GM10266 (cell line): ENCODE measurements around the gene FLOT2.
A peak's percentile ranks its signal among the peaks of the same experiment; 100 is the strongest.

Experiments
- DNase-seq: peaks from one replicate; pipeline ENCODE4 v3.0.0; 2012; ENCODE audit errors: extremely low spot score
- TF ChIP-seq, protein P1 (sequence below): IDR thresholded peaks from 2 replicates; pipeline ENCODE4 v1.5.1; 2012; ENCODE audit warnings: mild to moderate bottlenecking, low read depth; ENCODE audit not compliant: control insufficient read depth, insufficient read depth; ENCODE audit errors: missing control alignments

Gene FLOT2

GRCh38 chr17:28883967-28884702, 13.4 kb downstream of the FLOT2 start:
- no peak for DNase-seq
- TF ChIP-seq, protein P1, sequence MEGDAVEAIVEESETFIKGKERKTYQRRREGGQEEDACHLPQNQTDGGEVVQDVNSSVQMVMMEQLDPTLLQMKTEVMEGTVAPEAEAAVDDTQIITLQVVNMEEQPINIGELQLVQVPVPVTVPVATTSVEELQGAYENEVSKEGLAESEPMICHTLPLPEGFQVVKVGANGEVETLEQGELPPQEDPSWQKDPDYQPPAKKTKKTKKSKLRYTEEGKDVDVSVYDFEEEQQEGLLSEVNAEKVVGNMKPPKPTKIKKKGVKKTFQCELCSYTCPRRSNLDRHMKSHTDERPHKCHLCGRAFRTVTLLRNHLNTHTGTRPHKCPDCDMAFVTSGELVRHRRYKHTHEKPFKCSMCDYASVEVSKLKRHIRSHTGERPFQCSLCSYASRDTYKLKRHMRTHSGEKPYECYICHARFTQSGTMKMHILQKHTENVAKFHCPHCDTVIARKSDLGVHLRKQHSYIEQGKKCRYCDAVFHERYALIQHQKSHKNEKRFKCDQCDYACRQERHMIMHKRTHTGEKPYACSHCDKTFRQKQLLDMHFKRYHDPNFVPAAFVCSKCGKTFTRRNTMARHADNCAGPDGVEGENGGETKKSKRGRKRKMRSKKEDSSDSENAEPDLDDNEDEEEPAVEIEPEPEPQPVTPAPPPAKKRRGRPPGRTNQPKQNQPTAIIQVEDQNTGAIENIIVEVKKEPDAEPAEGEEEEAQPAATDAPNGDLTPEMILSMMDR, result no peak

DNA sequence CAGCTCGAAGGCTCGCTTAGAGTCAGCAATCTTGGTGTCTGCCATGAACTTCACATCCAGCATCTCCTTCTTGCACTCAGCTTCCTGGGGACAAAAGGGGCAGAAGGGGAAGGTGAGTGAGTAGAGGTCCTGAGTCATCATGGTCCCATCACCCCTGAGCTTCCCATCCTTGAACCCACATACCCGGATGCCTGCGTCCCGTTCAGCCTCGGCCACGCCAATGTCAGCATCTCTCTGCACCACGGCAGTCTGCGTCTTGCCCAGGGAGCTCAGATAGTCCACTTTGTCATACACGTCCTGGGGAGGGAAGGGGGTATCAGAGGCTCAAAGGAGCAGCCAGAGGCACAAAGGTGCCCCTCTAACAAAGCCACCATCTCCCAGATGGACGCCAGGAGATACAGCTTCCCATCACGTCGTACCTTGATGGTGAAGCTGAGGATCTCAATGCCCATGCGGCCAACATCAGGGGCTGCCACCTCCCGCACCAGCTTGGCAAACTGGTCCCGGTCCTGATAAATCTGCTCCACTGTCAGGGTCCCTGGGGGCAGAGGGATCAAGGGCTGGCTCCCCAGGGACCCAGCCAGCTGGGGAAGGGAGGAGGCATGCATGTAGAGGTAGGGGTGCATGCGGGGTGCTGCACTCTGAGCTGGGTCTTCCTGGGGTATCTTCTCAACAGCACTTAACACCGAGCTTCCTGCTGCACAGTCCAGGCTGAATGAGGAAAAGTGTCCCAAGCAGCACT, 15.2 kb downstream of the FLOT2 start:
- TF ChIP-seq, protein P1, result no peak
- DNase-seq, result no peak

- TF ChIP-seq, protein P1, result no peak
- no peak for DNase-seq
These were observed 15.9 kb downstream of the FLOT2 start for GRCh38 chr17:28881533-28882056.

- TF ChIP-seq, protein P1, result no peak
- DNase-seq, result no peak
These were observed 17.0 kb downstream of the FLOT2 start for GRCh38 chr17:28880572-28880945.

- DNase-seq, result no peak
- TF ChIP-seq, protein P1, result no peak
These were observed 17.5 kb downstream of the FLOT2 start for GRCh38 chr17:28879886-28880571.

GRCh38 chr17:28878981-28879380, 18.6 kb downstream of the FLOT2 start:
- DNase-seq, result no peak
- TF ChIP-seq, protein P1, result peak; percentile 40
